Smooth muscle cell (in vitro differentiated cells): ENCODE data around the gene XPO5. TPM values are rescaled to one million over a fixed set of nuclear protein-coding genes. Genes with fewer than 3 reads are reported as not detected.
"Not testable (repeated sequence)": the region's sequence is repeated elsewhere in the genome, so short reads cannot be mapped to it uniquely, and the experiment has no call there.

ENCODE experiments used
- DNase-seq: peaks from one replicate; lab custom pipeline; 2025; ENCODE audit not compliant: unreplicated experiment; lab: John Stamatoyannopoulos, UW
- H2AFZ ChIP-seq: fragments of 200-600 bp; sonication (generic); 2 replicates; pipeline ENCODE4 v1.6.0; 2016; ENCODE audit warnings: antibody characterized with exemption, low read depth, mild to moderate bottlenecking
- H3F3A ChIP-seq: fragments of 200-600 bp; sonication (generic); 2 replicates; pipeline ENCODE4 v1.6.0; 2017; ENCODE audit warnings: antibody characterized with exemption, low read depth
- H3K27ac ChIP-seq: fragments of 200-600 bp; sonication (generic); 2 replicates; pipeline ENCODE4 v1.5.1; 2016; ENCODE audit warnings: low read depth, mild to moderate bottlenecking
- H3K27me3 ChIP-seq: fragments of 200-600 bp; sonication (generic); 2 replicates; pipeline ENCODE4 v1.6.1; 2016; ENCODE audit warnings: low read depth, mild to moderate bottlenecking
- H3K36me3 ChIP-seq: fragments of 200-600 bp; sonication (generic); 2 replicates; pipeline ENCODE4 v1.5.1; 2016; ENCODE audit warnings: low read depth
- H3K4me1 ChIP-seq: fragments of 200-600 bp; sonication (generic); 2 replicates; pipeline ENCODE4 v1.5.1; 2016; ENCODE audit warnings: low read depth
- H3K4me2 ChIP-seq: fragments of 200-600 bp; sonication (generic); 2 replicates; pipeline ENCODE4 v1.6.0; 2016; ENCODE audit warnings: mild to moderate bottlenecking
- H3K4me3 ChIP-seq: fragments of 200-600 bp; sonication (generic); 2 replicates; pipeline ENCODE4 v1.5.1; 2016; ENCODE audit warnings: mild to moderate bottlenecking
- H3K79me2 ChIP-seq: fragments of 200-600 bp; sonication (generic); 2 replicates; pipeline ENCODE4 v1.6.0; 2016; ENCODE audit warnings: low read depth, mild to moderate bottlenecking
- H3K9ac ChIP-seq: fragments of 200-600 bp; sonication (generic); 2 replicates; pipeline ENCODE4 v1.6.0; 2016; ENCODE audit warnings: low read depth
- H3K9me3 ChIP-seq: fragments of 200-600 bp; sonication (generic); replicated peaks from 2 replicates; pipeline ENCODE4 v1.5.1; 2016; ENCODE audit warnings: low read depth
- H4K20me1 ChIP-seq: fragments of 200-600 bp; sonication (generic); 2 replicates; pipeline ENCODE4 v1.6.0; 2016; ENCODE audit warnings: low read depth
- WGBS: methylation state at CpG from one replicate; pipeline ENCODE4 v1.1.7; 2016; ENCODE audit warnings: low lambda C conversion rate; 5-methylcytosine and 5-hydroxymethylcytosine counted together
- polyA plus RNA-seq: library from polyadenylated mRNA; unstranded; fragments of >200 nt; fragmentation: Nextera tagmentation; extraction: Ambion mirVana; gene quantifications from 2 replicates; pipeline ENCODE4 v1.2.1, GENCODE V29; 2016
- total RNA-seq: library from RNA; depleted of rRNA; stranded (reverse); fragments of >200 nt; gene quantifications from 2 replicates; pipeline ENCODE4 v1.2.3, GENCODE V29; 2014
- TF ChIP-seq, protein P1 (sequence below): fragments of 200-600 bp; sonication (generic); IDR thresholded peaks from 2 replicates; pipeline ENCODE4 v1.5.1; 2017; ENCODE audit warnings: borderline replicate concordance, mild to moderate bottlenecking, antibody characterized with exemption; ENCODE audit not compliant: insufficient read depth, poor library complexity, severe bottlenecking

The XPO5 gene
- total and polyA plus RNA-seq, 2 experiments from 2014 or later = 11.7 to 31.9 TPM

DNA sequence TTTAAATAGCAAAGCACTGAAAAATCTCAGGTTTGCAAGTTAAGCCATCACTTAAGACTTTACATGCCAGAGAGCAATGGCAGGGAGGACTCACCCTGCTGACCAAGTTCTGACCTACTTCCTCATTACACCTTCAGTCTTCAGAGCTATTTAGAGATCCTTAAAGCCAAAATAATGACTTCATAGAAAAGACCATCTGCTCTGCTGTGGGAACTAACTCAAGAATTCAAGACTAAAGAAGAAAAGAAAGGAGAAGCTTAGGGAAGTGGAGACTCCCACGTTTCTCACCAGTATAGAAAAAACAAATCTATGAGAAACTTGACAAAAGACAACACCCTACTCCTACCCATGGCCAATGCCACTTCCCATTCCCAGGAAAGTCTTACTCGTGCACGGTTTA, 28.6 kb downstream of the XPO5 start:
- no peaks in the 10 kb centered on the region for H3K27me3 ChIP-seq
- no peaks in the 10 kb centered on the region for H3K79me2 ChIP-seq
- 92% methylated on average over 3 of the region's 3 CpGs for WGBS
- H2AFZ ChIP-seq = no peak overlapping the region
- no peak overlapping the region for H3K4me2 ChIP-seq
- peaks cover 32% of the 10 kb centered on the region for H3K36me3 ChIP-seq
- no peak for DNase-seq
- TF ChIP-seq, protein P1, sequence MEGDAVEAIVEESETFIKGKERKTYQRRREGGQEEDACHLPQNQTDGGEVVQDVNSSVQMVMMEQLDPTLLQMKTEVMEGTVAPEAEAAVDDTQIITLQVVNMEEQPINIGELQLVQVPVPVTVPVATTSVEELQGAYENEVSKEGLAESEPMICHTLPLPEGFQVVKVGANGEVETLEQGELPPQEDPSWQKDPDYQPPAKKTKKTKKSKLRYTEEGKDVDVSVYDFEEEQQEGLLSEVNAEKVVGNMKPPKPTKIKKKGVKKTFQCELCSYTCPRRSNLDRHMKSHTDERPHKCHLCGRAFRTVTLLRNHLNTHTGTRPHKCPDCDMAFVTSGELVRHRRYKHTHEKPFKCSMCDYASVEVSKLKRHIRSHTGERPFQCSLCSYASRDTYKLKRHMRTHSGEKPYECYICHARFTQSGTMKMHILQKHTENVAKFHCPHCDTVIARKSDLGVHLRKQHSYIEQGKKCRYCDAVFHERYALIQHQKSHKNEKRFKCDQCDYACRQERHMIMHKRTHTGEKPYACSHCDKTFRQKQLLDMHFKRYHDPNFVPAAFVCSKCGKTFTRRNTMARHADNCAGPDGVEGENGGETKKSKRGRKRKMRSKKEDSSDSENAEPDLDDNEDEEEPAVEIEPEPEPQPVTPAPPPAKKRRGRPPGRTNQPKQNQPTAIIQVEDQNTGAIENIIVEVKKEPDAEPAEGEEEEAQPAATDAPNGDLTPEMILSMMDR = no peak
- H3K27ac ChIP-seq = no peak overlapping the region
- no peak overlapping the region for H3K4me3 ChIP-seq
- no peak overlapping the region for H3K9ac ChIP-seq
- no peaks in the 10 kb centered on the region for H3K9me3 ChIP-seq
- no peaks in the 10 kb centered on the region for H3F3A ChIP-seq
- H3K4me1 ChIP-seq = no peaks in the 10 kb centered on the region
- H4K20me1 ChIP-seq = no peaks in the 10 kb centered on the region

DNA sequence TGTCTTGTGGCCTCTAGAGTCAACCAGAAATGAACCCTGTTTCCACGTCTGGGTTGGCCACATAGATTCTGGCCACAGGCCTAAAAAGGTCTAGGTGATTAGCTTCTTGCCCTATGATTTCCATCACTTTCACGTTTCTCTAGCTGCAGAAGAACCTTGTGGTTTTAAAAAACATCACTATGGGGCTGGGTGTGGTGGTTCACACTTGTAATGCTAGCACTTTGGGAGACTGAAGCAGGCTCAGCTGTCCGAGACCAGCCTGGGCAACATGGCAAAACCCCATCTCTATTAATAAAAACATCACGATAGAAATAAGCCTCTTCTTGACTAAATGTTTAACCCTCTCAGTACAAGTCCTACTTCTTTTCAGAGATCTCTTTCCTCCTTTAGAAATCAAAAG, 31.4 kb downstream of the XPO5 start:
- H3K9ac ChIP-seq = no peak overlapping the region

DNA sequence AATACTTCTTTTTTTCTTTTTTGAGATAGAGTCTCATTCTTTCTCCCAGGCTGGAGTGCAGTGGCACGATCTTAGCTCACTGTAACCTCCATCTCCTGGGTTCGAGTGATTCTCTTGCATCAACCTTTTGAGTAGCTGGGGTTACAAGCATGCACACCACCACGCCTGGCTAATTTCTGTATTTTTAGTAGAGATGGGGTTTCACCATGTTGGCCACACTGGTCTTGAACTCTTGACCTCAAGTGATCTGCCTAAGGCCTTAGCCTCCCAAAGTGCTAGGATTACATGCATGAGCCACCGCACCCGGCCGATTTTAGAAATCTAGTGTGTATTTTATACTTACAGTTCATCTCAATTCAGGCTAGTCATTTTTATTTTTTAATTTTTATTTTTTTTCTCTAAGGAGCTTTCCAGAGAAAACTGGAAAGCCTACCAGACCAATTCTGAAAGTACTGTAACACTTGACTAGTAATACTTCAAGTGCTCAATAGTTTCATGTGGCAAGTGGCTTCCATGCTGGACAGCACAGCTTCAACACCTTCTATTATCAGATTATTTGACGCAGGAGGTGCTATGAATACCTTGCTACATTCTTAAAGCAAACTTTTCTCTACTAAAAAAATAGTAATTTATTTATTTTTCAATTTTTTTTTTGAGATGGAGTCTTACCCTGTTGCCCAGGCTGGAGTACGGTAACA, 33.9 kb downstream of the XPO5 start:
- Histone ChIP-seq H3K4me2 (no peak overlapping the region), H3K79me2 (no peaks in the 10 kb centered on the region), H3K36me3 (peaks cover 13% of the 10 kb centered on the region), H3K27me3 (no peaks in the 10 kb centered on the region), H2AFZ (no peak overlapping the region), H3K27ac (no peak overlapping the region), H3K9me3 (no peaks in the 10 kb centered on the region), H3K4me1 (no peaks in the 10 kb centered on the region), H3K9ac (no peak overlapping the region), H3F3A (no peaks in the 10 kb centered on the region), H3K4me3 (no peak overlapping the region), H4K20me1 (no peaks in the 10 kb centered on the region)
- TF ChIP-seq, protein P1 = no peak
- DNase-seq = no peak
- WGBS = 97% methylated on average over 8 of the region's 8 CpGs

More for the DNA sequence above, 31.4 kb downstream of the XPO5 start:
- Histone ChIP-seq H3K4me2 (no peak overlapping the region), H3K79me2 (no peaks in the 10 kb centered on the region), H3K4me3 (no peak overlapping the region), H3K4me1 (no peaks in the 10 kb centered on the region), H3K36me3 (peaks cover 30% of the 10 kb centered on the region), H3K9me3 (no peaks in the 10 kb centered on the region), H3K27ac (no peak overlapping the region), H3K27me3 (no peaks in the 10 kb centered on the region), H3F3A (no peaks in the 10 kb centered on the region), H2AFZ (no peak overlapping the region), H4K20me1 (no peaks in the 10 kb centered on the region)
- TF ChIP-seq, protein P1 = no peak
- no peak for DNase-seq
- 94% methylated on average over 4 of the region's 4 CpGs for WGBS

DNA sequence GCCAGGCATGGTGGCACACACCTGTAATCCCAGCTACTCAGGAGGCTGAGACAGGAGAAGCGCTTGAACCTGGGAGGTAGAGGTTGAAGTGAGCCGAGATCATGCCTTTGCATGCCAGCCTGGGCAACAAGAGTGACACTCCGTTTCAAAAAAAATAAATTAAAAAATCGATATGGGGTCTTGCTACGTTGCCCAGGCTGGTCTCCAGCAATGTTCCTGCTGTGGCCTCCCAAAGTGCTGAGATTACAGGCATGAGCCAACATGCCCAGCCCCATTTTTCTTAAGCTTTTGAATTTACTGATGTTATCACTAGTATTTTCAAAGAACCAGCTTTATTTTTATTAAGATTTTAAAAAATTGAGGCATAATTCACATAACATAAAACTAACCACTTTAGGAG, 35.3 kb downstream of the XPO5 start:
- H3K36me3 ChIP-seq = no peaks in the 10 kb centered on the region
- over 99% methylated on average over 5 of the region's 5 CpGs for WGBS
- no peaks in the 10 kb centered on the region for H3F3A ChIP-seq
- no peaks in the 10 kb centered on the region for H3K9me3 ChIP-seq
- no peak overlapping the region for H3K4me3 ChIP-seq
- TF ChIP-seq, protein P1 = no peak
- H3K27me3 ChIP-seq = no peaks in the 10 kb centered on the region
- no peak overlapping the region for H2AFZ ChIP-seq
- no peak overlapping the region for H3K9ac ChIP-seq
- H3K4me2 ChIP-seq = no peak overlapping the region
- no peaks in the 10 kb centered on the region for H3K4me1 ChIP-seq
- H3K27ac ChIP-seq = no peak overlapping the region
- no peaks in the 10 kb centered on the region for H3K79me2 ChIP-seq
- no peak for DNase-seq
- H4K20me1 ChIP-seq = no peaks in the 10 kb centered on the region

DNA sequence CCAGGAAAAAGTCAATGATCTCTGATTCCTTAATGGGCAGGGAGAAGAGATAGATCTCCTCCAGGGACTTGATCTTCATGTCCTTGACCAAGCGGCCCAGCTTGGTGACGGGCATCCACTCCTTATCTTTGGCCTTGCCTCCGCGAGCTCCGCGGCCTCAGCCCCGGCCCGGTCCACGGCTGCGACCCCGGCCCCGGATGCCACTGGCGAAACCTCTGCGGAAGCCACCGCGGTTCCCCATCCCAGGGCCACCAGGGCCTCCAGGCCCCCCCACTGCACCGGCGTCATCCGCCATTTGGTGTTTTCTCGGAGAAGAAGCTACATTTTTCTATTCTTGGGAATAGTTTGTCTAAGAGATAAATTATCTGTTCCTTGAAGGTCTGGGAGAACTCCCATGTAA, 36.4 kb downstream of the XPO5 start:
- H3K36me3 ChIP-seq, H3K27me3 ChIP-seq, H3K27ac ChIP-seq, H4K20me1 ChIP-seq, H3F3A ChIP-seq, H3K4me3 ChIP-seq, H3K9ac ChIP-seq, H3K4me2 ChIP-seq, H3K79me2 ChIP-seq, H3K9me3 ChIP-seq, DNase-seq, H2AFZ ChIP-seq, H3K4me1 ChIP-seq: not testable (repeated sequence)
- WGBS = 99% methylated on average over 20 of the region's 20 CpGs
